LNCaP clone FGC (cell line): ENCODE data around the gene AGBL4.

ENCODE experiments used
- DNase-seq: peaks from one replicate; pipeline ENCODE4 v3.0.0-alpha.2; 2011; ENCODE audit warnings: low read depth
- H3K4me3 ChIP-seq: 2 replicates; pipeline ENCODE4 v1.5.1; 2011; ENCODE audit warnings: mild to moderate bottlenecking, low read depth, low read length, control low read depth
- TF ChIP-seq, protein P1 (sequence below): IDR thresholded peaks from 2 replicates; pipeline ENCODE4 v1.5.1; 2012; ENCODE audit warnings: mild to moderate bottlenecking; ENCODE audit not compliant: control insufficient read depth, insufficient read depth; ENCODE audit errors: extremely low read depth

AGBL4 gene

DNA sequence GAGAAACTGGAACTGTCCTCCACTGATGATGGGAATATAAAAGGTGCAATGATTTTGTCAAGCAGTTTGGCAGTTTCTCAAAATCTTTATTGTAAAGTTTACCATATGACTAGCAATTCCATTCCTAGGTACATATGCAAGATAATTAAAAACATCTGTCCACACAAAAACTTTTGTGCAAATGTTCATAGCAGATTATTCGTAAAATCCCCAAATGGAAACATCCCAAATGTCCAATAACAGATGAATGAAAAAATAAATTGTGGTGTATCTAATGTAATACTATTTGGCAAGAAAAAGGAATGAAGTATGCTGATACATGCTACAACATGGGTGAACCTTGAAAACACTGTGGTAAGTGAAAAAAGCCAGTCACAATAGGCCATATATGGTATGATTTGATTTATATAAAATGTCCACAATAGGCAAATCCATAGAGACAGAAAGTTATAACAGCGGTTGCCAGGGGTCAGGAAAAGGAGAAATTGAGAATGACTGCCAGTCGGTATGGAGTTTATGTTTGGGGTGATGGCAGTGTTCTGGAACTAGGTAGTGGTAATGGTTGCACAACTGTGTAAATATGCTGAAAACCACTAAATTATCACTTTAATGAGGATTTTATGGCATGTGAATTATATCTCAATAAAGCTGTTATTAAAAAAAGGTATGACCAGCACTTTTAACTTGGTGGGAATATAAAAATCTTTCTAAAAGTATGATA is 1165.4 kb downstream of the AGBL4 start:
- DNase-seq, result no peak
- no peak overlapping the region for H3K4me3 ChIP-seq
- TF ChIP-seq, protein P1, sequence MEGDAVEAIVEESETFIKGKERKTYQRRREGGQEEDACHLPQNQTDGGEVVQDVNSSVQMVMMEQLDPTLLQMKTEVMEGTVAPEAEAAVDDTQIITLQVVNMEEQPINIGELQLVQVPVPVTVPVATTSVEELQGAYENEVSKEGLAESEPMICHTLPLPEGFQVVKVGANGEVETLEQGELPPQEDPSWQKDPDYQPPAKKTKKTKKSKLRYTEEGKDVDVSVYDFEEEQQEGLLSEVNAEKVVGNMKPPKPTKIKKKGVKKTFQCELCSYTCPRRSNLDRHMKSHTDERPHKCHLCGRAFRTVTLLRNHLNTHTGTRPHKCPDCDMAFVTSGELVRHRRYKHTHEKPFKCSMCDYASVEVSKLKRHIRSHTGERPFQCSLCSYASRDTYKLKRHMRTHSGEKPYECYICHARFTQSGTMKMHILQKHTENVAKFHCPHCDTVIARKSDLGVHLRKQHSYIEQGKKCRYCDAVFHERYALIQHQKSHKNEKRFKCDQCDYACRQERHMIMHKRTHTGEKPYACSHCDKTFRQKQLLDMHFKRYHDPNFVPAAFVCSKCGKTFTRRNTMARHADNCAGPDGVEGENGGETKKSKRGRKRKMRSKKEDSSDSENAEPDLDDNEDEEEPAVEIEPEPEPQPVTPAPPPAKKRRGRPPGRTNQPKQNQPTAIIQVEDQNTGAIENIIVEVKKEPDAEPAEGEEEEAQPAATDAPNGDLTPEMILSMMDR, result no peak

- DNase-seq, result no peak
- TF ChIP-seq, protein P1, result no peak
- H3K4me3 ChIP-seq, result no peak overlapping the region
Measured at GRCh38 chr1:48853006-48853405, 1170.7 kb downstream of the AGBL4 start.

DNA sequence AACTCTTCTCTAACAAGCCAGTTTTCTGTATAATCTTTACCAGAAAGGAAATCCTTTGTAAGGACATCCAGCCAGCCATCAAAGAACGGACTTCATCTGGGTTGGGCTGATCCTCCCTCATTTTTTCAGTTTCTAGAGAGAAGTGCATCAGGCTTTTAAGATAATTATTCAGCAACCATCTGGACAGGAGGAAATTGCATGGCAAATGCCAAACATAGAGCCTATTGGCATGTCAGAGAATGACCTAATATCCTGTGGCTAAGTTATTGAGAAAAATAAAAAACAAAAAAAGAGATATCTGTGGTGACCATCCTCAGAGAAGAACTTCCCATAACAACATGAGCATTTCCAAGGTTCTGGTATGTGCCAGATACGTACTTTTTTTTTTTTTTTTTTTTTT is 1172.1 kb downstream of the AGBL4 start:
- TF ChIP-seq, protein P1, result no peak
- no peak overlapping the region for H3K4me3 ChIP-seq
- DNase-seq, result no peak

DNA sequence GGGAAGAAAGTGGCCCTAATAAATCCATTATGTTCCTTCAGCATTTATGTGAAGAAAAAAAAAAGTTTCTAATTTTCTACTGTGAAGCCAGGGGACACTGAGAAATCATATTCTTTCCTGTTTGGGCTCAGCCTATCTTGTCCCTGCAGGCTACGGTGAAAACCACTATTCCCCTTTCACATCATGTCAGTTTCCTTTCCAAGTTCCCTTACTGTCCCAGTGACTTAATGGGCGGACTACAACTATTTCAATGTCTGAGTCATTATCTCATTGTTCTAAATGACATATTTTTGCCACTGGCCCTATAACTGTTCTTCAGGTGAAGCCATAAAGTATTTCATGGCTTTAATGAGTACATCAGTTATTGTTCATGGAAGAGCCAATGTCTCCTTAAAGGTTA is 1175.7 kb downstream of the AGBL4 start:
- TF ChIP-seq, protein P1, result no peak
- DNase-seq, result no peak
- H3K4me3 ChIP-seq, result no peak overlapping the region

DNA sequence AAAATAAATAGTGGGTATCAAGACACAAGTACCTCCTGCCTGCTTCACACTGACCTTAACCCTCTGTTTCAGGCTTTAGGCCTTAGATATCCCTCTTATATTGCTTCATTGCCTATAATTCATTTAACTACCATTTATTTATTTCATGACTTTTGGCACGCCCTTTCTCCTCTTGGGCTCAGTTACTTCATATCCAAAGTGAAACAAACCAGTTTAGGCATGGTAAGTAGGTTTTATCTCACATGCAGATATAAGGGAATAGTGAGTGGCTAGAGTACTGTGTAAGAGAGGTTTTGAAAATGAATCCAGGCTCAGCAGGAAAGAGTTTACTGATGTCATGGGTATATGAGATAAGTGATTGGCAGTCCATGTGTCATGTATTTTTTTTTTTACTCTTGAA is 1177.3 kb downstream of the AGBL4 start:
- TF ChIP-seq, protein P1, result no peak
- DNase-seq, result no peak
- H3K4me3 ChIP-seq, result no peak overlapping the region

DNA sequence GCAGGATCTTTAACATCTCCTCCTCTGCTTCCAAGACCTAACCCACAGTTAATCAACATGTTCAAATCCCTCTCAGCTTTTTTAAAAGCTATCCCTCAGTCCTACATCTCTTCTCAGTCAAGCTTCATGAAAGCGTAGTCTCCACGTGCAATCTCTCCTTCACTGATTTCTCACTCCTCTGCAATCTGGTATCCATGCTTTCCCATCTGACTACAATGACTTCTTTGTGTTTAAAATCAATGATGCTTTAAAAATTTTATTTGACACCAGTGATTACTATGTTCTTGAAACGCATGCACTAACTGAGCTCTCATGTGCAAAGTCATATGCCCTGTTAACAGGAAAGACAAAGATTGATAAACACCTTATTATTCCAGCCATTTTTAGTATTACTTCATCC is 1179.6 kb downstream of the AGBL4 start:
- no peak overlapping the region for H3K4me3 ChIP-seq
- DNase-seq, result no peak
- TF ChIP-seq, protein P1, result no peak

DNA sequence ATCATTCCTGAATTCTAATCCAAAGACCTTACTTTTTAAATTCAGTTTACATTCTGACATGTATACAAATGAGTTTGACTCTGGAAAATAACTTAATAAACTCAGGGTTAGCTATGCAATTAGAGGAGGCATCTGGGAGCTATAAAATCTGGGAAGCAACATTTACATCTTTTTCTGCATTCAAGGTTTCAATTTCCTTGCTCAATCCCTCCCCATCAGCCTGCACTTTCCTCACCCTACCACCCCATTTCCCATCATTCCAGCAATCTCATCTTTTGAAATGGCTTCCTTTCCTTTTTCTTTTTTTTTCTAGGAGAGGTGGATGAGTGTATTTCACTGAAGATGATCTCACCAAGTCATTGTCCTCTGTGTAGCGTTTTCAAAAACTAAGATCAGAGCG is 1181.8 kb downstream of the AGBL4 start:
- TF ChIP-seq, protein P1, result no peak
- no peak for DNase-seq
- no peak overlapping the region for H3K4me3 ChIP-seq
